Memory B cell (primary cell): Measurements from ENCODE around the gene TSPAN32.

Experiments
- ATAC-seq: fragments of 150-1000 bp; cut with Tn5 transposase; 2 replicates; pipeline ENCODE4 v1.10.0; 2021; ENCODE audit warnings: low read depth, mild to moderate bottlenecking, moderate library complexity
- DNase-seq, 2 donors: peaks; one replicate each; pipeline ENCODE4 v3.0.0; 2022; ENCODE audit warnings: low spot score in 2 of 2
- H3K27ac Mint-ChIP-seq: one replicate; pipeline ENCODE4 v1.8.0; 2022; ENCODE audit warnings: mild to moderate bottlenecking, moderate library complexity, mixed read lengths
- H3K27me3 Mint-ChIP-seq: one replicate; pipeline ENCODE4 v1.8.0; 2022; ENCODE audit warnings: mixed read lengths
- H3K36me3 Mint-ChIP-seq: one replicate; pipeline ENCODE4 v1.8.0; 2022; ENCODE audit warnings: mild to moderate bottlenecking, mixed read lengths
- H3K4me1 Mint-ChIP-seq: one replicate; pipeline ENCODE4 v1.8.0; 2022; ENCODE audit warnings: mixed read lengths
- H3K4me3 Mint-ChIP-seq: one replicate; pipeline ENCODE4 v1.8.0; 2022; ENCODE audit warnings: mild to moderate bottlenecking, moderate library complexity, mixed read lengths
- H3K9me3 Mint-ChIP-seq: one replicate; pipeline ENCODE4 v1.8.0; 2022; ENCODE audit warnings: mixed read lengths

Gene TSPAN32

GRCh38 chr11:2317354-2318050 is 15.7 kb downstream of the TSPAN32 start:
- ATAC-seq, result no peak
- H3K36me3 Mint-ChIP-seq, result peaks cover 2% of the 10 kb centered on the region
- H3K27me3 Mint-ChIP-seq, result peaks cover 6% of the 10 kb centered on the region
- H3K27ac Mint-ChIP-seq, result no peak overlapping the region
- H3K9me3 Mint-ChIP-seq, result peaks cover 2% of the 10 kb centered on the region
- H3K4me1 Mint-ChIP-seq, result no peaks in the 10 kb centered on the region
- no peak for DNase-seq
- no peak overlapping the region for H3K4me3 Mint-ChIP-seq

DNA sequence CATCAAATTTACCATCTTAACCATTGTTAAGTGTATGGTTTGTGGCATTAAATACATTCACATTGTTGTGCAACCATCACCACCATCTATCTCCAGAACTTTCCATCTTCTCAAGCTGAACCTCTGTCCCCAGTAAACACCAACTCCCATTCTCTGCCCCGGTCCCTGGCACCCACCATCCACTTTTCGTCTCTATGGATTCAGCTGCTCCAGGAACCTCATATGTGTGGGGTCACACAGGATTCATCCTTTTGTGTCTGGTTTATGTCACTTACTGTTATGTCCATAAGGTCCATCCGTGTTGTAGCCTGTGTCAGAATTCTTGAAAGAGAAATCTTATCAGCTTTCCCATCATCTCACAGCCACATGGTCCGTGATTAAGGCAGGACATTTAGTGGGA is 16.3 kb downstream of the TSPAN32 start:
- H3K4me1 Mint-ChIP-seq, result no peaks in the 10 kb centered on the region
- H3K9me3 Mint-ChIP-seq, result peaks cover 2% of the 10 kb centered on the region
- H3K4me3 Mint-ChIP-seq, result no peak overlapping the region
- peaks cover 2% of the 10 kb centered on the region for H3K36me3 Mint-ChIP-seq
- H3K27ac Mint-ChIP-seq, result no peak overlapping the region
- ATAC-seq, result no peak
- no peak for DNase-seq
- peaks cover 6% of the 10 kb centered on the region for H3K27me3 Mint-ChIP-seq

DNA sequence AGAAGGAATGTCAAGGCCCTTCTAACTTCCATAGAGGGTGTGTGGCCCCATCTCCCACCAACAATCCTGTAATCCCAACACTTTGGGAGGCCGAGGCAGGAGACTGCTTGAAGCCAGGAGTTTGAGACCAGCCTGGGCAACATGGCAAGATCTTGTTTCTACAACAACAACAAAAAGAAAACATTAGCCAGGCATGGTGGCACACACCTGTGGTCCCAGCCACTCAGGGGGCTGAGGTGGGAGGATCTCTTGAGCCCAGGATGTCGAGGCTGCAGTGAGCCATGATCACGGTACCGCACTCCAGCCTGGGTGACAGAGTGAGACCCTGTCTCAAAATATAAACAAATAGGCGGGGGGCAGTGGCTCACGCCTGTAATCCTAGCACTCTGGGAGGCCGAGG is 16.9 kb downstream of the TSPAN32 start:
- H3K36me3 Mint-ChIP-seq, result peaks cover 2% of the 10 kb centered on the region
- no peak overlapping the region for H3K27ac Mint-ChIP-seq
- peaks cover 2% of the 10 kb centered on the region for H3K9me3 Mint-ChIP-seq
- ATAC-seq (no peak), DNase-seq (no peak)
- H3K4me1 Mint-ChIP-seq, result no peaks in the 10 kb centered on the region
- no peak overlapping the region for H3K4me3 Mint-ChIP-seq
- H3K27me3 Mint-ChIP-seq, result peaks cover 5% of the 10 kb centered on the region

DNA sequence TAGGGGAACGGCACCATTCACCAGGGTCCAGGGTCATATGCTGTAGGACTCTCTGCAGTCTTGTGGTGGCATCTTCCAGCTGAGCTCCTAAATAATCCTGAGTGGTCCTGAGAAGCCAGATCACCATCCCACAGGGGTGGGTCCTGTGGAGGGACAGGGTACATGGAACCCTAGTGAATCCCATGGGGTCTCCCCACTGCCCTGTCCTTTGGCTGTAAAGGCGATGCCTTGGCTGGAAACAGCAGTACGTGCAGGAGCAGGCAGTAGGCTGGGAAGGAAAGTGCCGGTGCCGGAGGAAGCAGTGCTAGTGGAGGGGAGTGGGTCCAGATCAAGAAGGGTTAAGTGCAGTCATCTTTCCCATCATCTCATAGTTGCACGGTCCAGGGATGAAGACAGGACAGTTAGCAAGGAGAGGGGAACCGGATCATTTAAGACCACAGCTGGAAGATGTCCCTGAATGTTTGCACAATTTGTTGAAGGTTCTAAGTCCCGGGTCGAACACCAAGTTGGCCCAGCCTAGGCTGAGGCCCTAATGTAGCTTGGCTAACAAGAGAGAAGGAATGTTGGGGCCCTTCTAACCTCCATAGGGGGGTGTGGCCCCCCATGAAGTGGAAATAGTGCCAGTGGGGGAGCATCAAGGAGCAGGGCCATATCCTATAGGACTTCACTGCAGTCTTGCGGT is 18.1 kb downstream of the TSPAN32 start:
- Mint-ChIP-seq H3K36me3 (peaks cover 2% of the 10 kb centered on the region), H3K27ac (no peak overlapping the region), H3K4me3 (no peak overlapping the region), H3K27me3 (peaks cover 3% of the 10 kb centered on the region), H3K4me1 (no peaks in the 10 kb centered on the region), H3K9me3 (peaks cover 2% of the 10 kb centered on the region)
- no peak for DNase-seq
- ATAC-seq, result no peak

DNA sequence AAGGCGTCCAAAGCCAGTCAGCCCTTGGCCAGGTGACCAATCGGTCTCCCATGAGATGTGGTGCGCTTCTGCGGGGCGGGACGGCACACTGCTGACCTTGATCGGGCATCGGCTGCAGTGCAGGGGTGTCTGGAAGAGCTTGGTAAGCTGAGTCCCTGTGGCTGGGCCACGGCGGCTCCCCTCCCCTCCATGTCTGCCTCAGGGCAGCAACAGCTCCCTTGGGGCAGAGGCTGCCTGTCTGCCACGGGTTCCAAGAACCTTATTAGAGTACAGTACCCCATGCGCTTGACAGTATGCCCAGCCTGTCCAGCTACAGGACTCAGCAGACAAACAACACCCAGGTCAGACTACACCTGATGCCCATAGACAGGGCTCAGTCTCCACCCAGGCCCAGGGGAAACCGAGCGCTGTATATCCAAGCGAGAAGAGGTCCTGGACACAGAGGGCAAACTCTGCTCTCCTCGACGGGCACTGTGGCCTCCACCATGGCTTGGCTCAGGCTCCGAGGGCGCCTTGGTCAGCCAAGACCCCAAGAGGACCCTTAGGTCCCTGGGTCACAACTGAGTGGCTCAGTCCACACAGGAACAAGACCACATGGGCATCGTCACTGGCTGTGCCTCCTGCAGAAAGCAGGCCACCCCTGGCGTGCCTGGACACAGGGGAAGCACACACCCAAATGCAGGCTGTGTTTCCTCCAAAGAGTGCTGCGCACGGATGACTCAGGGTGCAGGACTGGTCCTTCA is 18.9 kb downstream of the TSPAN32 start:
- Mint-ChIP-seq H3K4me1 (no peaks in the 10 kb centered on the region), H3K9me3 (peaks cover 2% of the 10 kb centered on the region), H3K27ac (no peak overlapping the region), H3K27me3 (peaks cover 3% of the 10 kb centered on the region), H3K36me3 (peaks cover 2% of the 10 kb centered on the region), H3K4me3 (no peak overlapping the region)
- ATAC-seq (no peak), DNase-seq (no peak)

DNA sequence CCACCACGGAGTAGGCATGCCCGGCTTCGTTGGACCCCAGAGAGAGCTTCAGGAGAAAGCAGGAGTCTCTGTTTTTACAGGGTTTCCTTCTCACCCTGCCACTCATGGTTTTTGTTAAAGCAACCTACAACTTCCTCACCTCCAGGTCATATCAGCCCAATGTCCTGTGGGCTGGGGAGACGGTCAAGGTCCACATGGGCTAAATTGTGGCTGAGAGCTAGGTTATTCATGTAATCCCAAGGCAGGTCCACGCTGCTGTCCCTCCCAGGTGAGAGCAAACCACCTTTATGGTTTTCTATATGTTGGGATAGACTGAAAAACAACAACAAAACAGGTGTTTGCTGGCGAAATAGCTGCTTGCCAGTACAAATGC is 19.5 kb downstream of the TSPAN32 start:
- Mint-ChIP-seq H3K27ac (no peak overlapping the region), H3K36me3 (peaks cover 2% of the 10 kb centered on the region), H3K4me3 (no peak overlapping the region), H3K27me3 (peaks cover 5% of the 10 kb centered on the region), H3K4me1 (no peaks in the 10 kb centered on the region), H3K9me3 (peaks cover 2% of the 10 kb centered on the region)
- no peak for ATAC-seq
- no peak for DNase-seq

- DNase-seq (no peak), ATAC-seq (no peak)
- Mint-ChIP-seq H3K4me1 (no peaks in the 10 kb centered on the region), H3K4me3 (no peak overlapping the region), H3K9me3 (peaks cover 2% of the 10 kb centered on the region), H3K36me3 (no peaks in the 10 kb centered on the region), H3K27ac (no peak overlapping the region), H3K27me3 (peaks cover 7% of the 10 kb centered on the region)
Measured at GRCh38 chr11:2325123-2325522, 23.3 kb downstream of the TSPAN32 start.

GRCh38 chr11:2325719-2326118 is 23.9 kb downstream of the TSPAN32 start:
- no peaks in the 10 kb centered on the region for H3K4me1 Mint-ChIP-seq
- DNase-seq, result no peak
- no peak overlapping the region for H3K4me3 Mint-ChIP-seq
- H3K27me3 Mint-ChIP-seq, result peaks cover 7% of the 10 kb centered on the region
- H3K27ac Mint-ChIP-seq, result no peak overlapping the region
- H3K36me3 Mint-ChIP-seq, result peaks cover 4% of the 10 kb centered on the region
- ATAC-seq, result no peak
- peaks cover 3% of the 10 kb centered on the region for H3K9me3 Mint-ChIP-seq

DNA sequence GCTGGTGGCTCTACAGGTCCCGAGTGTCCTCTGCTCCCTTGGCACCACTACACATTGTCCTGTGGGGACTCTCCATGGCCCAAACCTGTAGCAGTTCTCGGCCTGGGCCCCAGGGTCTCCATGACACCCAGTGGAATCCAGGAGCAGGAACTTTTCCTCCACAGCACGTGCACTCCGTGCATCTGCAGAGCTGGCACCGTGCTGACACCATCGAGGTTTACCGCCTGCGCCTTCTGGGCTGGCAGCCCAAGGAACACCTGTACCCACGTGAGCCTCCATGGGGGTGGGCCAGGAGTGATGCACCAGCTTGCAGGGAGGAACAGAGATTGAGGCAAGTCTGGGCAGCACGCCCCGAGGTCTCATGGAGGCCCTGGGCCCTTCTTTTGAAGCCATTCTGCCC is 25.2 kb downstream of the TSPAN32 start:
- no peak for DNase-seq
- Mint-ChIP-seq H3K36me3 (peaks cover 8% of the 10 kb centered on the region), H3K4me3 (no peak overlapping the region), H3K9me3 (peaks cover 8% of the 10 kb centered on the region), H3K27ac (no peak overlapping the region), H3K27me3 (peaks cover 7% of the 10 kb centered on the region), H3K4me1 (no peaks in the 10 kb centered on the region)
- no peak for ATAC-seq

DNA sequence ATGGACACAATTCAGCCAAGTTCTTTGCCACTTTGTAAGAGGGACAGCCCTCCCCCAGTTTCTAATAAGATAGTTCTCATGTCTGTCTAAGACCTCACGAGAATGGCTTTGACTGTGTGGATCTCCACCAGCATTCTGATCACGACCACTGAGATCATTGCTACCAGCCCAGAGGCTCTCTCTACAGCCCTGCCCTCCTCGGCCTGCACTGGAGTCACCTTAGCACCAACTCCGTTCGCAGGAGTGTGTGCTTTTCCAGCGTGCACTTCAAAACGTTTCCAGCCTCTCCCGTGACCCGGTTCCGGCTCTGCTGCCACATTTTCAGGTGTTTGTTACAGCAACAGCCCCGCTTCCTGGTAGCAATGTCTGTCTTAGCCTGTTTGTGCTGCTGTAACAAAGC is 26.2 kb downstream of the TSPAN32 start:
- ATAC-seq, result no peak
- H3K27me3 Mint-ChIP-seq, result peaks cover 7% of the 10 kb centered on the region
- no peak overlapping the region for H3K27ac Mint-ChIP-seq
- H3K36me3 Mint-ChIP-seq, result peaks cover 8% of the 10 kb centered on the region
- H3K9me3 Mint-ChIP-seq, result peaks cover 7% of the 10 kb centered on the region
- H3K4me1 Mint-ChIP-seq, result no peaks in the 10 kb centered on the region
- no peak overlapping the region for H3K4me3 Mint-ChIP-seq
- DNase-seq, result no peak

DNA sequence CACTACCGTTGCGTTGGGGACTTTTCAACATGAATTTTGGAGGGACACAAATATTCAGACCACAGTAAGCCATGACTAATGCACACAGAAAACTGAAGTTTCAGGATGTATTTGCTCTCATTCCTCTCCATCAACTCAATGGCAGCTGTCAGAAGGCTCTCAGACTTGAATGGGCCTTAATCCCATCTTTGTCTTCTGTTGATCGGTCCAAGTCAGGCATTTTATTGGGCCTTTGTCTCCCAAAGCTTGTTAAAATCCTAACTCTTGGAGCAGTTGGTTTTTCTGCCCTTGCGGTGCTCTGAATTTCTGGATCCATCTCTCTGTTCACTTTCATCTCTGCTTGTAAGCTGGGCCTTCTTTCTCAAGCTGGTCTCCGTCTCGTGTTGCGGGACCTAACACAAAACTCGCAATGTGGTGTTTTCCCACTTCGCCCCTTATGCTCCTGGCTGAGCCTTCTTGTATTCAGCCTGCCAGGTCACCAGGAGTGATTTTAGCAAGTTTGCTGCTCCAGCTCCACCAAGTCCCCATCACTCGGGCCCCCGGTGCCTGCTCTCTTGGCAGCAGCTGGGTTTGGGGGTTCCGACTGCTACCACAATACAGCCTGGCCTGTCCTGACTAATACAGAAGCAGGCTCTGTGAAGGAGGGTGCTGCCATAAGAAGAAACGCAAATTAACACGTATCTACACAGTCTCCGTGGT is 27.0 kb downstream of the TSPAN32 start:
- H3K27ac Mint-ChIP-seq, result no peak overlapping the region
- peaks cover 7% of the 10 kb centered on the region for H3K9me3 Mint-ChIP-seq
- peaks cover 8% of the 10 kb centered on the region for H3K36me3 Mint-ChIP-seq
- DNase-seq (no peak), ATAC-seq (no peak)
- peaks cover 7% of the 10 kb centered on the region for H3K27me3 Mint-ChIP-seq
- no peaks in the 10 kb centered on the region for H3K4me1 Mint-ChIP-seq
- no peak overlapping the region for H3K4me3 Mint-ChIP-seq

DNA sequence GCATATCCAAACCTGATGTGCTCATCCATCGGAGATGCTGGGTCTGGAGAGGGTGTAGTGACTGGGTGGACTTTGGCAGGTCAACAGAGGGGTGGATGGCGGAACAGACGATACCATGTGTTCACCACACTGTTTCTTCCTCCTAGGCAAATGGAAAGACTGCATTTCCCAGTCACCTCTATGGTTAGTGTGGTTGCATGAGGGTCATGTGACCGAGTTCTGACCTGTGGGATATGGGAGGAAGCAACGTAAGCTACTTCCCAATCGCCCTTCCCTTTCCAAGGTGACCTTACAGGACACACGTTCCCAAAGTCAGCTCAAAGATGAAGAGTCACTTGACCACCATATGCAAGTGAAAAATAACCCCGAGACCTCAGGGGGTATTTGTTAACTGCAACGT is 27.7 kb downstream of the TSPAN32 start:
- Mint-ChIP-seq H3K27me3 (peaks cover 7% of the 10 kb centered on the region), H3K27ac (no peak overlapping the region), H3K9me3 (peaks cover 7% of the 10 kb centered on the region), H3K4me1 (no peaks in the 10 kb centered on the region), H3K4me3 (no peak overlapping the region), H3K36me3 (peaks cover 8% of the 10 kb centered on the region)
- DNase-seq (no peak), ATAC-seq (no peak)

GRCh38 chr11:2330696-2331095 is 28.9 kb downstream of the TSPAN32 start:
- Mint-ChIP-seq H3K4me1 (no peaks in the 10 kb centered on the region), H3K36me3 (peaks cover 8% of the 10 kb centered on the region), H3K9me3 (peaks cover 7% of the 10 kb centered on the region), H3K27me3 (peaks cover 8% of the 10 kb centered on the region), H3K27ac (no peak overlapping the region), H3K4me3 (no peak overlapping the region)
- no peak for DNase-seq
- no peak for ATAC-seq

- H3K27ac Mint-ChIP-seq, result no peak overlapping the region
- ATAC-seq (no peak), DNase-seq (no peak)
- H3K36me3 Mint-ChIP-seq, result peaks cover 8% of the 10 kb centered on the region
- H3K4me3 Mint-ChIP-seq, result no peak overlapping the region
- H3K9me3 Mint-ChIP-seq, result peaks cover 7% of the 10 kb centered on the region
- H3K4me1 Mint-ChIP-seq, result no peaks in the 10 kb centered on the region
- H3K27me3 Mint-ChIP-seq, result peaks cover 7% of the 10 kb centered on the region
Measured at GRCh38 chr11:2331404-2331803, 29.6 kb downstream of the TSPAN32 start.
